PC-9 (cell line): Measurements from ENCODE around the gene EXOSC5. TPM values are rescaled to one million over a fixed set of nuclear protein-coding genes. Genes with fewer than 3 reads are reported as not detected.
"Not testable (repeated sequence)": the region's sequence is repeated elsewhere in the genome, so short reads cannot be mapped to it uniquely, and the experiment has no call there.

ENCODE experiments used
- BruUV-seq: library from RNA; stranded (reverse); fragments of 400-500 nt; replicated peaks from 2 replicates; lab custom pipeline; 2021; lab: Mats Ljungman, UMichigan
- CTCF ChIA-PET: fragments of 300-600 bp; sonication (Branson Sonifier 250); formaldehyde crosslinking; loops from one replicate; lab custom pipeline; 2022; ENCODE audit warnings: antibody characterized with exemption; lab: Charles Lee
- POLR2A ChIA-PET: fragments of 300-600 bp; sonication (Branson Sonifier 250); formaldehyde crosslinking; loops from one replicate; lab custom pipeline; 2022; ENCODE audit warnings: antibody characterized with exemption; ENCODE audit not compliant: unreplicated experiment; lab: Charles Lee
- DNase-seq, 2 experiments: peaks; one replicate each; pipeline versions ENCODE4 v3.0.0 to v3.0.0-alpha.2; 2015 to 2022; ENCODE audit warnings: mixed read lengths in 1 of 2
- H2AFZ ChIP-seq: fragments of 200-600 bp; sonication (generic); 2 replicates; pipeline ENCODE4 v1.8.1; 2017; ENCODE audit warnings: antibody characterized with exemption
- H3F3A ChIP-seq: fragments of 200-600 bp; sonication (generic); 2 replicates; pipeline ENCODE4 v1.8.1; 2017; ENCODE audit warnings: antibody characterized with exemption, mild to moderate bottlenecking, low read depth; ENCODE audit not compliant: insufficient read depth
- H3K27ac ChIP-seq: fragments of 200-600 bp; sonication (generic); 2 replicates; pipeline ENCODE4 v1.6.1; 2016; ENCODE audit warnings: mixed run types
- H3K27me3 ChIP-seq: fragments of 200-600 bp; sonication (generic); 2 replicates; pipeline ENCODE4 v1.6.1; 2016; ENCODE audit warnings: low read depth, mixed run types; ENCODE audit not compliant: insufficient read depth
- H3K36me3 ChIP-seq: fragments of 200-600 bp; sonication (generic); 2 replicates; pipeline ENCODE4 v1.6.1; 2016; ENCODE audit warnings: low read depth, mixed run types
- H3K4me1 ChIP-seq: fragments of 200-600 bp; sonication (generic); replicated peaks from 2 replicates; pipeline ENCODE4 v1.6.1; 2016; ENCODE audit warnings: mixed run types; ENCODE audit not compliant: insufficient read depth
- H3K4me2 ChIP-seq: fragments of 200-600 bp; sonication (generic); 2 replicates; pipeline ENCODE4 v1.6.1; 2017; ENCODE audit warnings: mixed run types
- H3K4me3 ChIP-seq: fragments of 200-600 bp; sonication (generic); 2 replicates; pipeline ENCODE4 v1.6.1; 2016; ENCODE audit warnings: mixed run types
- H3K79me2 ChIP-seq: fragments of 200-600 bp; sonication (generic); 2 replicates; pipeline ENCODE4 v1.6.1; 2017; ENCODE audit warnings: low read depth, mixed run types
- H3K9me2 ChIP-seq: fragments of 200-600 bp; sonication (generic); 2 replicates; pipeline ENCODE4 v1.8.1; 2017; ENCODE audit warnings: mild to moderate bottlenecking; ENCODE audit not compliant: insufficient read depth
- H3K9me3 ChIP-seq: fragments of 200-600 bp; sonication (generic); 2 replicates; pipeline ENCODE4 v1.8.1; 2016; ENCODE audit warnings: low read depth; ENCODE audit not compliant: insufficient read depth
- H4K20me1 ChIP-seq: fragments of 200-600 bp; sonication (generic); 2 replicates; pipeline ENCODE4 v1.8.1; 2017; ENCODE audit not compliant: insufficient read depth
- CTCF ChIP-seq: fragments of 200-600 bp; sonication (generic); conservative IDR thresholded peaks from 2 replicates; pipeline ENCODE4 v1.6.1; 2017; ENCODE audit warnings: mixed run types, antibody characterized with exemption, mild to moderate bottlenecking, moderate library complexity
- EZH2 ChIP-seq: fragments of 200-600 bp; sonication (generic); IDR thresholded peaks from 2 replicates; pipeline ENCODE4 v1.8.0; 2017; ENCODE audit warnings: antibody characterized with exemption, low read depth
- intact Hi-C: fragments of 100-400 bp; cut with micrococcal nuclease; formaldehyde crosslinking; loops from one replicate; pipeline ENCODE4 v1.10.0; 2022; ENCODE audit not compliant: unreplicated experiment
- total RNA-seq: library from RNA; stranded (reverse); gene quantifications from 2 replicates; pipeline ENCODE4 v1.2.3, GENCODE V29; 2021

The EXOSC5 gene
- total RNA-seq, 1 experiment from 2014 or later, result 37.7 TPM

DNA sequence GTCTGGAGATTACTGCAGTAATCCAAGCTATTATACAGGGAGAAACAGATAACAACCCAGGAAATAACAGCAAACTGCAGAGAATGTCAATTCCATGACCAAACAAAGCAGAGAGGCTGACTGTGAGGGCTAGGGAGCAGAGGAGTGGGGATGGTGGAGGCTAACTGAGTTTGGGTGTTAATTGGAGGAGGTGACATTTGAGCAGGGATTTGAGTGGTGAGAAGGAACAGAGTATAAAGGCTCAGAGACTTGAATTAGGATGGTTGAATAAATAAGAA, 39.5 kb upstream of the EXOSC5 start:
- ChIA-PET CTCF (no interaction called here), POLR2A (interaction anchor here (0.5 kb wide), 1 partner anchor 15 kb away, joined by 3 read pairs; no protein-coding TSS in a partner anchor)
- H3F3A ChIP-seq, result peaks cover 3% of the 10 kb centered on the region; the same call in 1 of the 2 replicates
- H2AFZ ChIP-seq, result no peak overlapping the region
- peaks cover 7% of the 10 kb centered on the region; the same call in 1 of the 2 replicates for H3K4me1 ChIP-seq
- H3K79me2 ChIP-seq, result peaks cover 6% of the 10 kb centered on the region; the same call in 1 of the 2 replicates
- TF ChIP-seq EZH2 (no peak), CTCF (no peak)
- no peak overlapping the region for H3K27ac ChIP-seq
- no TSS peak for BruUV-seq
- H3K27me3 ChIP-seq, result no peaks in the 10 kb centered on the region
- no peaks in the 10 kb centered on the region for H4K20me1 ChIP-seq
- no peak overlapping the region for H3K4me3 ChIP-seq
- H3K9me3 ChIP-seq, result no peaks in the 10 kb centered on the region; the same call in 1 of the 2 replicates
- H3K36me3 ChIP-seq, result no peaks in the 10 kb centered on the region
- no peak for DNase-seq
- no peaks in the 10 kb centered on the region for H3K9me2 ChIP-seq
- H3K4me2 ChIP-seq, result no peak overlapping the region
- intact Hi-C loops, result loop anchor here (10.0 kb wide), 1 partner anchor 82 kb away; the partner anchor contains the start of gene TGFB1

DNA sequence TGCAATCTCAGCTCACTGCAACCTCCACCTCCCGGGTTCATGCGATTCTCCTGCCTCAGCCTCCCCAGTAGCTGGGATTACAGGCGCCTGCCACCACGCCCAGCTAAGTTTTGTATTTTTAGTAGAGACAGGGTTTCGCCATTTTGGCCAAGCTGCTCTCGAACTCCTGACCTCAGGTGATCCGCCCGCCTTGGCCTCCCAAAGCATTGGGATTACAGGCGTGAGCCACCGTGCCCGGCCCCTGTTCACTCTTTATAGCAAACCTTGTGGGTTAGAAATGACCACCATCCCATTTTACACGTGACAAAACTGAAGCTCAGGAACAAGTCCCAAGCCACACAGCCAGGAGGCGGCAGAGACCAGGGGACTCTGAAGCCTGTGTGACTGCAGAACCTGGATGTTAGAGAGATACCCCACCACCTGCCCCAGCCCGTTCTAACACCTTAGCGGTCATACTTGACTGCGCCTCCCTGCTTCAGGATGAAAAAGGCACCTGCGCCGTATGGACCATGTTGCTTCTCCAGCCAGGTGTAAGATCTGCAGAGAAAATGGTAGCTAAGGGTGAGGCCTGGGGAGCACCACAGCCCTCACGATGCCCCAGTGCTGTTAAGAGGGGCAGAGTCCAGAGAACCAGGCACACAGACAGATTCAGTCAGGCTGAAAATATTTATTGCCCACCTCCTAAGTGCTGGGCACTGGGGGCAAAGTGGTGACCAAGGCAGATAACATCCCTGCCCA, 38.9 kb upstream of the EXOSC5 start:
- Histone ChIP-seq H3F3A (peaks cover 3% of the 10 kb centered on the region; the same call in 1 of the 2 replicates), H3K27ac (no peak overlapping the region), H3K79me2 (peaks cover 6% of the 10 kb centered on the region; the same call in 1 of the 2 replicates), H3K9me3 (no peaks in the 10 kb centered on the region; the same call in 1 of the 2 replicates), H3K36me3 (no peaks in the 10 kb centered on the region), H3K4me2 (no peak overlapping the region), H3K4me1 (peaks cover 7% of the 10 kb centered on the region; the same call in 1 of the 2 replicates), H3K4me3 (no peak overlapping the region), H3K27me3 (no peaks in the 10 kb centered on the region), H3K9me2 (no peaks in the 10 kb centered on the region), H2AFZ (no peak overlapping the region), H4K20me1 (no peaks in the 10 kb centered on the region)
- POLR2A ChIA-PET, result interaction anchor here (0.5 to 0.6 kb wide), 2 partner anchors 15 to 1112 kb away, joined by 3 read pairs; no protein-coding TSS in a partner anchor
- no peak for TF ChIP-seq EZH2
- TF ChIP-seq CTCF, result no peak
- intact Hi-C loops, result loop anchor here (10.0 kb wide), 1 partner anchor 81 kb away; the partner anchor contains the start of gene TGFB1
- CTCF ChIA-PET, result interaction anchor here (0.6 kb wide), 1 partner anchor 834 kb away, joined by 3 read pairs; no protein-coding TSS in a partner anchor
- no peak for DNase-seq
- BruUV-seq, result no TSS peak

DNA sequence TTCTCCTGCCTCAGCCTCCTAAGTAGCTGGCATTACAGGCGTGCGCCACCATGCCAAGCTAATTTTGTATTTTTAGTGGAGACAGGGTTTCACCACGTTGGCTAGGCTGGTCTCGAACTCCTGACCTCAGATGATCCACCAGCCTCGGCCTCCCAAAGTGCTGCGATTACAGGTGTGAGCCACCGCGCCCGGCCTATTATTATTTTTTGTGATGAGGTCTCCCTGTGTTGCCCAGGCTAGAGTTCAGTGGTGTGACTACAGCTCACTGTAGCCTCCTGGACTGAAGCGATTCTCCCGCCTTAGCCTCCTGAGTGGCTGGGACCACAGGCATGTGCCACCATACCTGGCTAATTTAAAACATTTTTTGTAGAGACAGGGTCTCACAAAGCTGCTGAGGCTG, 38.2 kb upstream of the EXOSC5 start:
- H3K4me3 ChIP-seq, H3K4me2 ChIP-seq, DNase-seq, H3F3A ChIP-seq, H4K20me1 ChIP-seq, H3K9me3 ChIP-seq, H2AFZ ChIP-seq, H3K4me1 ChIP-seq, H3K79me2 ChIP-seq, H3K36me3 ChIP-seq, H3K27ac ChIP-seq, H3K9me2 ChIP-seq, BruUV-seq, H3K27me3 ChIP-seq: not testable (repeated sequence)
- ChIA-PET POLR2A (interaction anchor here (0.6 kb wide), 1 partner anchor 1111 kb away, joined by 3 read pairs; no protein-coding TSS in a partner anchor), CTCF (interaction anchor here (0.6 kb wide), 2 partner anchors 8 to 834 kb away, joined by 3 to 15 read pairs; partner anchors contain the start of gene B3GNT8)
- intact Hi-C loops, result loop anchor here (10.0 kb wide), 1 partner anchor 81 kb away; the partner anchor contains the start of gene TGFB1
